Mesenchymal stem cell (in vitro differentiated cells and primary cell): Measurements from ENCODE around the gene PLCB3.
A peak's percentile ranks its signal among the peaks of the same experiment; 100 is the strongest.

Experiments used
- DNase-seq: peaks from one replicate; pipeline ENCODE4 v3.0.0-alpha.2; 2013
- H2AFZ ChIP-seq: one replicate; pipeline ENCODE4 v1.6.1; 2013; ENCODE audit warnings: low read depth, mild to moderate bottlenecking, control low read depth, inconsistent platforms, low read length, moderate library complexity
- H2AK5ac ChIP-seq: 2 replicates; pipeline ENCODE4 v1.6.1; 2013; ENCODE audit warnings: low read length, moderate library complexity, mild to moderate bottlenecking, inconsistent platforms; ENCODE audit not compliant: severe bottlenecking
- H2BK120ac ChIP-seq: one replicate; pipeline ENCODE4 v1.6.1; 2013; ENCODE audit warnings: low read depth, mild to moderate bottlenecking, inconsistent platforms, low read length, moderate library complexity
- H2BK12ac ChIP-seq, 2 experiments: one replicate each; pipeline ENCODE4 v1.6.1; 2013; ENCODE audit warnings: inconsistent platforms in 2 of 2, low read length in 2 of 2, mild to moderate bottlenecking in 2 of 2, moderate library complexity in 2 of 2, control low read depth in 1 of 2
- H2BK15ac ChIP-seq: one replicate; pipeline ENCODE4 v1.6.1; 2013; ENCODE audit warnings: mild to moderate bottlenecking, low read depth, inconsistent platforms; ENCODE audit not compliant: poor library complexity, severe bottlenecking
- H2BK5ac ChIP-seq: 2 replicates; pipeline ENCODE4 v1.6.1; 2013; ENCODE audit warnings: low read depth, mild to moderate bottlenecking, low read length, control low read depth, inconsistent platforms; ENCODE audit not compliant: poor library complexity, severe bottlenecking
- H3K14ac ChIP-seq, 2 experiments: one replicate each; pipeline ENCODE4 v1.6.1; 2013; ENCODE audit warnings: inconsistent platforms in 2 of 2, low read length in 2 of 2, control low read depth in 1 of 2, mild to moderate bottlenecking in 1 of 2, moderate library complexity in 1 of 2
- H3K18ac ChIP-seq, 2 experiments: one replicate each; pipeline ENCODE4 v1.6.1; 2013; ENCODE audit warnings: inconsistent platforms in 2 of 2, low read length in 2 of 2, control low read depth in 1 of 2, low read depth in 1 of 2, mild to moderate bottlenecking in 1 of 2
- H3K23ac ChIP-seq, 2 experiments: one replicate each; pipeline ENCODE4 v1.6.1; 2013; ENCODE audit warnings: inconsistent platforms in 2 of 2, low read length in 2 of 2, mild to moderate bottlenecking in 2 of 2, moderate library complexity in 2 of 2, control low read depth in 1 of 2
- H3K27ac ChIP-seq: 2 replicates; pipeline ENCODE4 v1.5.1; 2013; ENCODE audit warnings: mild to moderate bottlenecking, moderate library complexity, low read length, control low read depth, inconsistent platforms; ENCODE audit not compliant: poor library complexity, severe bottlenecking
- H3K27me3 ChIP-seq, 2 experiments: 2 replicates each; pipeline versions ENCODE4 v1.6.1 to v1.7.0; 2013; ENCODE audit warnings: low read length in 2 of 2, mild to moderate bottlenecking in 2 of 2, moderate library complexity in 2 of 2, control low read depth in 1 of 2, inconsistent platforms in 1 of 2; ENCODE audit not compliant: control insufficient read depth in 1 of 2, insufficient read depth in 1 of 2
- H3K36me3 ChIP-seq, 2 experiments: 2 replicates each; pipeline versions ENCODE4 v1.6.1 to v1.7.0; 2013; ENCODE audit warnings: low read length in 2 of 2, control low read depth in 1 of 2, inconsistent platforms in 1 of 2, low read depth in 1 of 2, mild to moderate bottlenecking in 1 of 2; ENCODE audit not compliant: insufficient read depth in 2 of 2, control insufficient read depth in 1 of 2
- H3K4ac ChIP-seq, 2 experiments: one replicate each; pipeline ENCODE4 v1.6.1; 2013; ENCODE audit warnings: inconsistent platforms in 2 of 2, low read length in 2 of 2, mild to moderate bottlenecking in 2 of 2, moderate library complexity in 2 of 2, control low read depth in 1 of 2, low read depth in 1 of 2
- H3K4me1 ChIP-seq: 2 replicates; pipeline ENCODE4 v1.6.1; 2013; ENCODE audit warnings: low read depth, low read length, control low read depth; ENCODE audit not compliant: control insufficient read depth, insufficient read depth
- H3K4me2 ChIP-seq: 2 replicates; pipeline ENCODE4 v1.6.1; 2013; ENCODE audit warnings: low read length, mild to moderate bottlenecking, inconsistent platforms; ENCODE audit not compliant: poor library complexity, severe bottlenecking
- H3K4me3 ChIP-seq, 2 experiments: 2 replicates each; pipeline versions ENCODE4 v1.5.1 to v1.7.0; 2013; ENCODE audit warnings: low read length in 2 of 2, mild to moderate bottlenecking in 2 of 2, control low read depth in 1 of 2, low read depth in 1 of 2; ENCODE audit not compliant: insufficient read depth in 1 of 2
- H3K79me1 ChIP-seq: replicated peaks from 2 replicates; pipeline ENCODE4 v1.6.1; 2013; ENCODE audit warnings: mild to moderate bottlenecking, control low read depth, low read length, inconsistent platforms; ENCODE audit not compliant: poor library complexity, severe bottlenecking
- H3K9ac ChIP-seq: 2 replicates; pipeline ENCODE4 v1.7.0; 2013; ENCODE audit warnings: mild to moderate bottlenecking, low read length, moderate library complexity
- H3K9me3 ChIP-seq: 2 replicates; pipeline ENCODE4 v1.7.0; 2013; ENCODE audit warnings: mild to moderate bottlenecking, low read length; ENCODE audit not compliant: control insufficient read depth
- H4K8ac ChIP-seq: one replicate; pipeline ENCODE4 v1.6.1; 2013; ENCODE audit warnings: inconsistent platforms, mild to moderate bottlenecking, low read length, moderate library complexity
- H4K91ac ChIP-seq: one replicate; pipeline ENCODE4 v1.6.1; 2013; ENCODE audit warnings: mild to moderate bottlenecking, low read length, inconsistent platforms
- WGBS: methylation state at CpG from one replicate; pipeline ENCODE4 v1.1.7; 2013; ENCODE audit warnings: mixed read lengths; 5-methylcytosine and 5-hydroxymethylcytosine counted together

Gene PLCB3

DNA sequence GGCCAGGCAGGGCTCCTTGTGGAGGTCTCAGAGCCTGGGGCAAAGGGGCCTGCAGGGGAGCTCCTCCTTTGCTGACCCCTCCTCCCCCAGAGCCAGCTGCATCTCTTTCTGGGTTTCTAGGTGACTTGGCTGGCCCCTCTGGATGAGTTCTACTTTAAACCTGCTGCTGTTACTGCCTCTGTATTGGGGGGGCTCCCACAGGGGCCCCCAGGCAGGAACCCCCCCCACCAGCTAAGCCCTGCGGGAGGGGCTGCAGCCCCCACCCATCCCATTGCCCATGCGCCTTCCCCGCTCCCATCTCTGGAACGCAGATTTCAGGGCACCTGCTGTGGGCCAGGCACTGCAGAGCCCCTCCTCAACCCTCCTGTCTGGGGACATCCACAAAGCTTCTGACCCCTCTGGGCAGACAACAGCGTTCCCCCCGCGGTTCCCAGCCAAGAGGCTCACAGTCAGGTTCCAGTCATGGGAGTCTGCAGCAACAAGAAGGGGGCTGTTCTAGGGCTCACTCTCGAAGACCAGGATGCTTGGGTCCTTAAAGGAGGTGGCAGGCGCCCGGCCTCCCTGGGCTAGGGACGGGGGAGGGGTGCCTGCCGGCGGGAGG lies 815 bp upstream of the PLCB3 start:
- peak overlapping the region; percentile 61 for H4K91ac ChIP-seq
- 12% methylated on average over 13 of the region's 13 CpGs for WGBS
- peak overlapping the region; percentile 95 for H3K4me2 ChIP-seq
- peaks cover 9 to 17% of the 10 kb centered on the region in 2 experiments for H3K36me3 ChIP-seq
- peaks cover 23% of the 10 kb centered on the region for H3K79me1 ChIP-seq
- peak overlapping the region; percentile 93 for H4K8ac ChIP-seq
- no peak overlapping the region for H3K23ac ChIP-seq
- H3K9ac ChIP-seq: peak overlapping the region; percentile 76
- peak overlapping the region; percentile 18 to 67 for H3K18ac ChIP-seq
- H2BK12ac ChIP-seq: no peak overlapping the region
- H3K4me3 ChIP-seq: peak overlapping the region; percentile 64 to 77
- no peaks in the 10 kb centered on the region for H3K27me3 ChIP-seq
- H2AK5ac ChIP-seq: no peak overlapping the region
- H3K9me3 ChIP-seq: no peaks in the 10 kb centered on the region
- H2BK120ac ChIP-seq: no peak overlapping the region
- H2AFZ ChIP-seq: peak overlapping the region; percentile 89
- no peak overlapping the region for H3K27ac ChIP-seq
- peak overlapping the region in 1 of 2 experiments; percentile 27 for H3K14ac ChIP-seq
- H2BK15ac ChIP-seq: peak overlapping the region; percentile 60
- H3K4ac ChIP-seq: peak overlapping the region in 1 of 2 experiments; percentile 43
- H3K4me1 ChIP-seq: peaks cover 37% of the 10 kb centered on the region
- no peak overlapping the region for H2BK5ac ChIP-seq
- DNase-seq: peak; percentile 43

DNA sequence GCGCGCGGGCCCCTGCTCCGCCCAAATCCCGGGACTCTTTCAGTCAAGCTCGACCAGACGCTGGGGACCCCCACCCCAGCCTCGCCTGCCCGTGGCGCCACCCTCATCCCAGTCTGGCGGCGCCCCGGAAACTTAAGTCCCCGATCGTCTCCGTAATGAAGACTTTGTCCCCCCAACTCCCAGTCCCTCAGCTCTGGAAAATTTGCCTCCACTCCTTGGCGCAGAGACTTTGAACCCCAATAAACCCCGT lies 348 bp downstream of the PLCB3 start:
- Histone ChIP-seq H2AFZ (peak overlapping the region; percentile 29), H3K9me3 (no peaks in the 10 kb centered on the region), H3K36me3 (peaks cover 20 to 29% of the 10 kb centered on the region in 2 experiments), H3K4me1 (peaks cover 37% of the 10 kb centered on the region), H4K8ac (no peak overlapping the region), H3K27me3 (no peaks in the 10 kb centered on the region), H2BK12ac (no peak overlapping the region), H3K79me1 (peaks cover 31% of the 10 kb centered on the region), H2AK5ac (no peak overlapping the region), H2BK15ac (peak overlapping the region; percentile 28), H3K14ac (peak overlapping the region; percentile 28 to 96), H3K4me3 (peak overlapping the region; percentile 78 to 85), H2BK120ac (peak overlapping the region; percentile 42), H3K4me2 (peak overlapping the region; percentile 92), H3K18ac (peak overlapping the region; percentile 40 to 71), H3K23ac (no peak overlapping the region), H3K4ac (peak overlapping the region in 1 of 2 experiments; percentile 64), H3K27ac (no peak overlapping the region), H4K91ac (no peak overlapping the region), H3K9ac (peak overlapping the region; percentile 91), H2BK5ac (no peak overlapping the region)
- WGBS: under 1% methylated on average over 18 of the region's 18 CpGs
- no peak for DNase-seq

DNA sequence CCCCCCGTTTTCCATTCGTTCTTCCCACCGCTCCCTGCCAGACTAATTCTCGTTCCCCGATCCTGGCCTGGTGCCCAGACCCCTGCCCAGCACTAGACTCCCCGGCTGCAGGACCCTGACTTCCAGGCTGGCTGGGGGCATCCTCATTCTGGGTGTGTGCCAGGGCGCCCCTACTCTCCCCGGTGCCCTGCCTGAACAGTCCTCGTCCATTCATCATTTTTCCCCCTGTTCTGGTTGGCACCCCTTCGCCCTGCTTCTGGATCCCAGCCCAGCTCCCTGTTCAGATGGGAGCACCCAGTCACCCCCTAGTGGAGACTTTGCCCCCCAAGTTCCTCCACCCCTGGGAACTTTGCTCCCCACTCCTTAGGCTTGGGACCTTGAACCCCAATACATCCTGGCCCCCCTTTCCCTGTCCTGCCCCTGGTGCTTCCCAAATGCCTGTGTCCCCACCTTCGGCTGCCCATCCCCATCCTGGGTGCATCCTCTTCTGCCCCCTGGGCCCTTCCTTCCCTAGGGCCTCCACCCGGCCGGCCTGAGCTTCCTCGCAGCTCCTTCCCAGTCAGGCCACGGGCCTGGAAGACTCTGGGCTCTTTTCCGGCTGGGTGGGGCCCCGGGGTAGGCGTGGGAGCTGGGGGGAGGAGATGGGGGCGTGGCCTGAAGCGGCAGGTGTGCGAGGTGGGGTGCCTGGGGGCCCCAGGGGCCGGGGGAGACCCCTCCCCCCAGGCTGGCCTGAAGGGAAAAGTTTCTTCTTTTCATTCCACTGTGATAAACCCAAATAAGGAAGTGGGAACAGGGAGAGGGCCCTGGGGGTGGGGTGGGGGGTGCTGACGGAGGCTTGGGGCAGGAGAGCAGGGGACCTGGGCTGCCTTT lies 908 bp downstream of the PLCB3 start:
- Histone ChIP-seq H3K4me2 (peak overlapping the region; percentile 92), H2AK5ac (peak overlapping the region; percentile 38), H2BK5ac (no peak overlapping the region), H4K8ac (peak overlapping the region; percentile 21), H3K4me1 (peaks cover 37% of the 10 kb centered on the region), H4K91ac (peak overlapping the region; percentile 36), H2BK120ac (peak overlapping the region; percentile 42), H3K18ac (peak overlapping the region; percentile 40 to 71), H3K79me1 (peaks cover 31% of the 10 kb centered on the region), H3K9me3 (no peaks in the 10 kb centered on the region), H3K36me3 (peaks cover 21 to 31% of the 10 kb centered on the region in 2 experiments), H2BK12ac (peak overlapping the region; percentile 38 to 45), H3K4ac (peak overlapping the region in 1 of 2 experiments; percentile 85), H3K23ac (no peak overlapping the region), H3K27me3 (no peaks in the 10 kb centered on the region), H3K27ac (no peak overlapping the region), H3K14ac (peak overlapping the region; percentile 28 to 96), H2BK15ac (peak overlapping the region; percentile 28), H3K9ac (peak overlapping the region; percentile 91), H2AFZ (peak overlapping the region; percentile 29), H3K4me3 (peak overlapping the region; percentile 78 to 85)
- 5% methylated on average over 19 of the region's 23 CpGs for WGBS
- peak; percentile 51 for DNase-seq

DNA sequence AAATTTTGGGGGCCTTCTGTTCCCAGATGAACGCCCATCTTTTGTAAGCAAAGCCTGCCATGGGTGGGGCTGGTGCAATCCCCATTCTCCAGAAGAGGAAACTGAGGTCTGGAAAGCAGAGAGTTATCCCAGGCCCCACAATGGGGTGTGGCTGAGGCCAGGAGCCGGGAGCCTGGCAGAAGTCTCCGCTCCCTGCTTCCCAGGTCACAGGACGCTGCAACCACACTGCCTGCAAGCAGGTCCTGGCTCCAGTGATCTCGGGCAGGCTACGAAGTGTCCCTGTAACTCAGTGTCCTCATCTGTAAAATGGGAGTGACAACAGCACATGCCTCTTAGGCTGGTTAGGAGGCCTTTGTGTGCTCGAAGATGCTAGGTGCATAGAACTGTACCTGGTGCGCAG lies 1.7 kb downstream of the PLCB3 start:
- H2BK12ac ChIP-seq: no peak overlapping the region
- H3K4me3 ChIP-seq: peak overlapping the region in 1 of 2 experiments; percentile 85
- H3K23ac ChIP-seq: no peak overlapping the region
- 85% methylated on average over 8 of the region's 8 CpGs for WGBS
- no peak overlapping the region for H3K27ac ChIP-seq
- H2AK5ac ChIP-seq: peak overlapping the region; percentile 10
- no peak overlapping the region for H2BK15ac ChIP-seq
- H3K4me1 ChIP-seq: peaks cover 33% of the 10 kb centered on the region
- no peak overlapping the region for H4K91ac ChIP-seq
- no peak overlapping the region for H4K8ac ChIP-seq
- no peak overlapping the region for H2AFZ ChIP-seq
- H2BK5ac ChIP-seq: no peak overlapping the region
- DNase-seq: no peak
- no peaks in the 10 kb centered on the region for H3K27me3 ChIP-seq
- no peaks in the 10 kb centered on the region for H3K9me3 ChIP-seq
- H3K36me3 ChIP-seq: peaks cover 27 to 38% of the 10 kb centered on the region in 2 experiments
- H2BK120ac ChIP-seq: no peak overlapping the region
- peak overlapping the region; percentile 17 for H3K4me2 ChIP-seq
- no peak overlapping the region for H3K18ac ChIP-seq
- no peak overlapping the region for H3K4ac ChIP-seq
- peaks cover 31% of the 10 kb centered on the region for H3K79me1 ChIP-seq
- peak overlapping the region; percentile 38 for H3K9ac ChIP-seq
- no peak overlapping the region for H3K14ac ChIP-seq
